ENCODE results near the gene RPL37A.

Gene RPL37A

DNA sequence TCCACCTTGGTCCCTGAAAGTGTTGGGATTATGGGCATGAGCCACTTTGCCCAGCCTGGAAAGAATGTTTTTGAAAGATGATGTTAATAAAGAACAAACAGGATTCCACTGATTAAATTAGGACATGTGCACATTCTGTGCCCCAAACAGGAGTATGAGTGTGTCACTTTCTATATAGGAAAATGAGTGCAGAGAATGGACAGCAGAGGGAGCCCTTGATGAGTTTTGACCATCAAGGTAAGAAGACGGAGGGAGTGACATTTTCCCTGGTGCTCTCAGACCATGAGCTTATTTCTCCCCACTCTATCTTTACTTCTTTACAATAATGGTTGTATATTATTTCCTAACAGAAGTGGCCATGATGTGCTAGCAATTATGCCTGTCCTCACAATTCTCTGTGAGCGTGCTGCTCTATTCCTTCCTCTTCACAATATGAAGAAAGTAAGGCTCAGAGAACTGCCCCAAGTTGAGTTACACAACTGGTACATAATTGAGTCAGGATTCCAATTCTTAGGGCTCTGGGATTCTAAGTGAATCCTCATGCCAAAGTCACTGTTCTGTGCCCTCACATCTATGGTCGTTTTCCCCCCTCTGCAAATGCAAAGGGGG, 20.6 kb downstream of the RPL37A start:
- H3K4me3 Mint-ChIP-seq = no peak overlapping the region
- peaks cover 4% of the 10 kb centered on the region for H3K9me3 Mint-ChIP-seq
- H3K36me3 Mint-ChIP-seq (ENCODE audit: low read depth) = peaks cover 29% of the 10 kb centered on the region
- peak; percentile 64 for DNase-seq
- no peak overlapping the region for H3K27ac Mint-ChIP-seq
- TF ChIP-seq, protein P1, sequence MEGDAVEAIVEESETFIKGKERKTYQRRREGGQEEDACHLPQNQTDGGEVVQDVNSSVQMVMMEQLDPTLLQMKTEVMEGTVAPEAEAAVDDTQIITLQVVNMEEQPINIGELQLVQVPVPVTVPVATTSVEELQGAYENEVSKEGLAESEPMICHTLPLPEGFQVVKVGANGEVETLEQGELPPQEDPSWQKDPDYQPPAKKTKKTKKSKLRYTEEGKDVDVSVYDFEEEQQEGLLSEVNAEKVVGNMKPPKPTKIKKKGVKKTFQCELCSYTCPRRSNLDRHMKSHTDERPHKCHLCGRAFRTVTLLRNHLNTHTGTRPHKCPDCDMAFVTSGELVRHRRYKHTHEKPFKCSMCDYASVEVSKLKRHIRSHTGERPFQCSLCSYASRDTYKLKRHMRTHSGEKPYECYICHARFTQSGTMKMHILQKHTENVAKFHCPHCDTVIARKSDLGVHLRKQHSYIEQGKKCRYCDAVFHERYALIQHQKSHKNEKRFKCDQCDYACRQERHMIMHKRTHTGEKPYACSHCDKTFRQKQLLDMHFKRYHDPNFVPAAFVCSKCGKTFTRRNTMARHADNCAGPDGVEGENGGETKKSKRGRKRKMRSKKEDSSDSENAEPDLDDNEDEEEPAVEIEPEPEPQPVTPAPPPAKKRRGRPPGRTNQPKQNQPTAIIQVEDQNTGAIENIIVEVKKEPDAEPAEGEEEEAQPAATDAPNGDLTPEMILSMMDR (IDR thresholded peaks at IDR 0.05) = peak; percentile 76
- peaks cover 37% of the 10 kb centered on the region for H3K4me1 Mint-ChIP-seq
- H3K27me3 Mint-ChIP-seq (ENCODE audit: low read depth, poor library complexity) = no peaks in the 10 kb centered on the region

DNA sequence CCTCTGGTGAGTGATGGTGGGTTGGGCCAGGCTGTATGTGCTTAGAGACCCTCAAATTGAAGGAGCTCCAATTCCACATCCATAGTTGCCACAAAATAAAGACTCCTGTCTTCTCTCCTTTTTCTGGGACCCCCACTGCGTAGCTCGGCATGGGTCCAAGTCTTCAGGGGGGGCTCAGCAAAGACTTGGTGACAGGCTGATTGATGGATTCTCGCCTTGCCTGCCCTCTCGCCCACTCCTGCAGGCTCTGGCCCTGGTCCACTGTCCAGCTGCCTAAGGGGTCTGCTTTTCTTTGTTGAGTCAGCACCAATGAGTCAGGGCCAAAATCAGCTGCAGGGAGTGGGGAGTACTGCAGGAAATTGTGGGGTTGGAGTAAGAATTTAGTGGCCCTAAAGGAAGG, 21.5 kb downstream of the RPL37A start:
- no peaks in the 10 kb centered on the region for H3K27me3 Mint-ChIP-seq (ENCODE audit: low read depth, poor library complexity)
- TF ChIP-seq, protein P1 (IDR thresholded peaks at IDR 0.05) = no peak
- H3K4me1 Mint-ChIP-seq = peaks cover 37% of the 10 kb centered on the region
- H3K36me3 Mint-ChIP-seq (ENCODE audit: low read depth) = peaks cover 34% of the 10 kb centered on the region
- peaks cover 7% of the 10 kb centered on the region for H3K9me3 Mint-ChIP-seq
- H3K27ac Mint-ChIP-seq = peak overlapping the region; percentile 42
- H3K4me3 Mint-ChIP-seq = no peak overlapping the region
- no peak for DNase-seq

DNA sequence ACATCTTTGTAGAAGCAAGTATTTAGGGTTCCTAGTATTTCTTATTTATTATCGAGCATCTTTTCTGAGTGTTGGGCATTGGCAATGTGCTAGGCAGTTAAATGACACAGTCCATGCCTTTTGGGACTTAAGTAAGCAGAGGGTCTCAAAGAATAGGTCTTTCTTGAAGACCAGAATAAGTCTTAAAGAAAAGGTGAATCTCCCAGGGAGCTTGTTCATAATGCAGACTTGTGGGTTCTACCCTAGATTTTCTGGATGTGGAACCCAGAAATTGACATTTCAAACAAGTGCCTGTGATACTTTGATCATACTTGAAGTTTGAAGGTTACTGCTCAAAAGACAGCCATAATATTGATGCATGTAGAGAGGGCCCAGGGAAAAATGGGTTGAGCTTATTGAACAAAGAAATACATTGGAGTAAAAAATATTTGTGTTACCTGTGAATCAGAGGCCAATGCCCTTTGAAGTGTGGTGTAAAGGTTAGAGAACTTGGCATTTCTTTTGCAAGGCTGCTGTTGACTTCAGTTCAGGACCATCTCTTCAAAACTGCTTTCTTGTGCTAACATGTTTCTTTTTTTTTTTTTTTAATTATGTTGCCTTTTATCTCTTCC, 24.4 kb downstream of the RPL37A start:
- Mint-ChIP-seq H3K9me3 (peaks cover 10% of the 10 kb centered on the region), H3K27ac (no peak overlapping the region), H3K4me1 (peaks cover 38% of the 10 kb centered on the region), H3K4me3 (no peak overlapping the region), H3K36me3 (ENCODE audit: low read depth) (peaks cover 34% of the 10 kb centered on the region), H3K27me3 (ENCODE audit: low read depth, poor library complexity) (peaks cover 5% of the 10 kb centered on the region)
- TF ChIP-seq, protein P1 (IDR thresholded peaks at IDR 0.05) = no peak
- DNase-seq = no peak

DNA sequence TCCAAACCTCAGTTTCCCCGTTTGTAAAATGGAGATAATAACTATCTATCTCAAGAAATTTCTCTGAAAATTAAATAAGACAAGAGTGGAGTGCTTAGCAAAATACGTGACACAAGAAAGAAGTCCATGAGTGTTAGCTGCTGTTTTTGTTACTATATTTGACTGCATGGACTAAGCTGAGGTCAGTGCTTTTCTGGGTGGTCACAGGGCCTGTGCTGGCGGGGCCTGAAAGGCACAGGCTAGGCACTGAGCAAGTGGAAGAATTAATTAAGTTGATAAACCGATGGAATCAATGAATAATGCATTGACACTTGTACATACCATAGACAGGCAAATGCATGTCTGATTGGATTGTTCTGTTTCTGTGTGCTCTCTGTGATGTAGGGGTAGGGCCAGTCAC, 27.3 kb downstream of the RPL37A start:
- H3K4me1 Mint-ChIP-seq = peaks cover 40% of the 10 kb centered on the region
- peaks cover 5% of the 10 kb centered on the region for H3K27me3 Mint-ChIP-seq (ENCODE audit: low read depth, poor library complexity)
- H3K4me3 Mint-ChIP-seq = no peak overlapping the region
- peaks cover 10% of the 10 kb centered on the region for H3K9me3 Mint-ChIP-seq
- no peak for DNase-seq
- H3K36me3 Mint-ChIP-seq (ENCODE audit: low read depth) = peaks cover 27% of the 10 kb centered on the region
- no peak overlapping the region for H3K27ac Mint-ChIP-seq
- TF ChIP-seq, protein P1 (IDR thresholded peaks at IDR 0.05) = no peak

DNA sequence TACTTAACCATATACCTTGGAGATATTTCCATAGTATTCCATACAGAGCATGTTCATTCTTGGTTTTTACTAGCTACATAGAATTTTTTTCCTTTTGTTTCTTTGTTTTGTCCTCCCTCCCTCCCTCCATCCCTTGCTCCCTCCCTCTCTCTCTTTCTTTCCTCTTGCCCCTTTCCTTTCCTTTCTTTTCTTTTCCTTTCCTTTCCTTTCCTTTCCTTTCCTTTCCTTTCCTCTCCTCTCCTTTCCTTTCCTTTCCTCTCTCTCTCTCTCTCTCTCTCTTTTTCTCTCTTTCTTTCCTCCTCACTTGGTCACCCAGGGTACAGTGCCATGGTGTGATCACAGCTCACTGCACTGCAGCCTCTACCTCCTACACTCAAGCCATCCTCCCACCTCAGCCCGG, 28.3 kb downstream of the RPL37A start:
- H3K36me3 Mint-ChIP-seq (ENCODE audit: low read depth) = peaks cover 21% of the 10 kb centered on the region
- H3K4me1 Mint-ChIP-seq = peaks cover 47% of the 10 kb centered on the region
- peaks cover 5% of the 10 kb centered on the region for H3K27me3 Mint-ChIP-seq (ENCODE audit: low read depth, poor library complexity)
- DNase-seq = no peak
- H3K27ac Mint-ChIP-seq = peak overlapping the region; percentile 94
- peaks cover 10% of the 10 kb centered on the region for H3K9me3 Mint-ChIP-seq
- TF ChIP-seq, protein P1 (IDR thresholded peaks at IDR 0.05) = no peak
- no peak overlapping the region for H3K4me3 Mint-ChIP-seq

DNA sequence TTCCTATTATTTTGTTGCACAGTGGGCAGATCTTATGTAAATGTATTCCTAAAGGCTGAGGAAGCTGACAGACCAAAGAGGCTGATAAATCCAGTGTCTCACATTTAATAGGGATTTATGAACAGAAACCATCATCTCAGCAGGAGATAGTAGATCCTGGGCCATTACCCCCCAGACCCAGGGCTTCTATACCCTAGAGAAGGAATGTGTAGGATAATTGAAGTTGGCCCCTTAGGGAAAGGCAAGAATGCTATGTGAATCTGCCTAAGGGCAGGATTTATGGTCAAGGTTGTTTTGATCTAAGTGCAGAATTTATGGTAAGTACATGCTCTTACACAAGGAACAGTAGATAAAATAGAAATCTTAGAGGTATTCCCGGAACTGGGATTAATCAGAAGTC, 29.0 kb downstream of the RPL37A start:
- no peak for DNase-seq
- Mint-ChIP-seq H3K27me3 (ENCODE audit: low read depth, poor library complexity) (peaks cover 5% of the 10 kb centered on the region), H3K4me1 (peaks cover 54% of the 10 kb centered on the region), H3K36me3 (ENCODE audit: low read depth) (peaks cover 14% of the 10 kb centered on the region), H3K27ac (peak overlapping the region; percentile 6), H3K9me3 (peaks cover 10% of the 10 kb centered on the region), H3K4me3 (no peak overlapping the region)
- TF ChIP-seq, protein P1 (IDR thresholded peaks at IDR 0.05) = no peak
